IPS-NIHi7 (cell line): ENCODE data around the gene DNMT3L.
A peak's percentile ranks its signal among the peaks of the same experiment; 100 is the strongest.
"Not testable (repeated sequence)": the region's sequence is repeated elsewhere in the genome, so short reads cannot be mapped to it uniquely, and the experiment has no call there.

ENCODE experiments used
- DNase-seq: peaks from one replicate; pipeline ENCODE4 v3.0.0; 2012; ENCODE audit warnings: mixed read lengths; ENCODE audit errors: extremely low spot score

The DNMT3L gene

DNA sequence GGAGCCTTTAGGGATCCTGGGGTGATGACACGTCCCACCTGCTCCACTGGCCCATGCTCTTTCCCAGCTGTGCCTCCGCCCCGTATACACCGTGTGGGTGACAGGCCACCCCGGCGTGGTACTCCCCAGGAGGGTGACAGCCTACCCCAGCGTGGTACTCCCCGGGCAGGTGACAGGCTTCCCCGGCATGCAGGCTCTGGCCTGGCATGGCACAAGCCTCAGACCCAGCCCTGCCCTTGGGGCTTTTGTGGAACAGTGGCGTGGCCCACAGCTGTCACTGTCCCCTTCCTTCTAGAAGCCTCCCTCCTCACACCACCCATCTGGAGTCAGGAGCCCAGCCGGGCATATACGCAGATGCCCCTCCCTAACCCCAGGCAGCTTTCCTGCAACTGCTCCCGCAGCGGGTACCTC, 33.5 kb upstream of the DNMT3L start:
- DNase-seq = no peak

DNA sequence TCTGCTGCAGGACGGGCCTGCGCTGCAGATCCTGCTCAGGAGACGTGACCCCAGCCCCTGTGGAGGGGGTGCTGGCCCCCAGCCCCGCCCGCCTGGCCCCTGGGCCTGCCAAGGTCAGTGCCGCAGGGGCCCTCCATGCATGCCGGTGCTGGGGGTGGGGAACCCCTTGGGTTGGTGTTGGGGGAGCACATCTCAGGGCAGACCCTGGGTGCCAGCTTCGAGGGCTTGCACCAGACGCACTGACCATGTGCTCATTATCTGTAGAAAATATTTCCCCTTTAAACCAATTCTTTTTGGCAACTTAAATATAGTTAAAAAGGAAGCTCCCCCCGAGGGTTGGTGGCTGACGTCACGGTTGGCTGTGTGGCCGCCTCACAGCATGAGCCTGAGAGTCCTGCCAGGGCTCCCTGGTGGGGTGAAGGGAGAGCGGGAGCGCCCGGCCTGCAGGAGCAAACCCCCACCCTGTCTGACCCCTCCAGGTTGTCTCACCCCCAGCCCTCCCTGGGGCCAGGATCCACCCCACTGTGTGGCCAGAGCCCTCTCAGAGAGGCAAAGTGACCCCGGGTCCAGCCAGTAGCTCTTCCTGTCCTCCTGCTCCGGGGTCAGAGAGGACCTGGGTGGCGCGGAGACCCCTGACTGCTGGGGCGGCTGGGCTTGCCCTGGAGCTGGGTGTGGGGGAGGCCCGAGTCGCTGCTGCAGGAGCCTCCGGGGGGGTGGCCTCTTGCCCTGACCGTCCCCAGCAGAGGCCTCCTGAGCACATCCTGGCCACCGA, 32.9 kb upstream of the DNMT3L start:
- DNase-seq = no peak

DNA sequence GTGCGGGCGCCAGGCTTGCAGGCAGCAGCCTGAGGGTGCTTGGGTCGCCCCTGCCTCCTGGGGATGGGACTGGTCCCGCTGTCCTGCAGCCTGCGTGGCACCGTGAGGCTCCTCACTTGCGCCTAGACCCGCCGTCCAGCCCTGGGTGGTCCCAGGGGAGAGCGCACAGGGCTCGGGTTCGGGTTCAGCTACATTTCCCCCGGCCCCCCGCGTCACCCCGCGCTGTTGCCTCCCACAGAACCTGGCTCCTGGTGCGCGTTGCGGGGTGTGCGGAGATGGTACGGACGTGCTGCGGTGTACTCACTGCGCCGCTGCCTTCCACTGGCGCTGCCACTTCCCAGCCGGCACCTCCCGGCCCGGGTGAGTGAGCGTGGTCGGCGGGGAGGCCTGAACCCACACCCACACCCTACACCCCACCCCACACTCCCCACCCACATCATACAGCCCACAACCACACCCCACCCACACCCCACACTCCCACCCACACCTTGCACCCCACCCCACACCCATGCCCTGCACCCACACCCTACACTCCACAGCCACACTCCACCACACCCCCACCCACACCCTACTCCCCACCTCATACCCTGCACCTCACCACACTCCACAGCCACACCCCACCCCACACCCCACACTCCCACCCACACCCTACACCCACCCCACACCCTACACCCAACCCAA, 32.0 kb upstream of the DNMT3L start:
- DNase-seq = no peak

DNA sequence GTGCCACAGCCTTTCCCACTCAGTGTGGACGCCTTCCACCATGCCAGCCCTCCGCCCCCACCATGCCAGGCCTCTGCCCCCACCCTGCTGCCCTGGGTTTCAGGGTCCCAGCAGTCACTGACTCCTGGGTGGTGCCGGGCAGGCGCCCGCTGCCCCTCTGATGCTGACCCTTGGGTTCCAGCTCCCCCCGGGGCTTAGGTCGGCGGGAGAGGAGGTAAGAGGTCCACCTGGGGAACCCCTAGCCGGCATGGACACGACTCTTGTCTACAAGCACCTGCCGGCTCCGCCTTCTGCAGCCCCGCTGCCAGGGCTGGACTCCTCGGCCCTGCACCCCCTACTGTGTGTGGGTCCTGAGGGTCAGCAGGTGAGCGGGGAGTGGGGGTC, 31.1 kb upstream of the DNMT3L start:
- no peak for DNase-seq

DNA sequence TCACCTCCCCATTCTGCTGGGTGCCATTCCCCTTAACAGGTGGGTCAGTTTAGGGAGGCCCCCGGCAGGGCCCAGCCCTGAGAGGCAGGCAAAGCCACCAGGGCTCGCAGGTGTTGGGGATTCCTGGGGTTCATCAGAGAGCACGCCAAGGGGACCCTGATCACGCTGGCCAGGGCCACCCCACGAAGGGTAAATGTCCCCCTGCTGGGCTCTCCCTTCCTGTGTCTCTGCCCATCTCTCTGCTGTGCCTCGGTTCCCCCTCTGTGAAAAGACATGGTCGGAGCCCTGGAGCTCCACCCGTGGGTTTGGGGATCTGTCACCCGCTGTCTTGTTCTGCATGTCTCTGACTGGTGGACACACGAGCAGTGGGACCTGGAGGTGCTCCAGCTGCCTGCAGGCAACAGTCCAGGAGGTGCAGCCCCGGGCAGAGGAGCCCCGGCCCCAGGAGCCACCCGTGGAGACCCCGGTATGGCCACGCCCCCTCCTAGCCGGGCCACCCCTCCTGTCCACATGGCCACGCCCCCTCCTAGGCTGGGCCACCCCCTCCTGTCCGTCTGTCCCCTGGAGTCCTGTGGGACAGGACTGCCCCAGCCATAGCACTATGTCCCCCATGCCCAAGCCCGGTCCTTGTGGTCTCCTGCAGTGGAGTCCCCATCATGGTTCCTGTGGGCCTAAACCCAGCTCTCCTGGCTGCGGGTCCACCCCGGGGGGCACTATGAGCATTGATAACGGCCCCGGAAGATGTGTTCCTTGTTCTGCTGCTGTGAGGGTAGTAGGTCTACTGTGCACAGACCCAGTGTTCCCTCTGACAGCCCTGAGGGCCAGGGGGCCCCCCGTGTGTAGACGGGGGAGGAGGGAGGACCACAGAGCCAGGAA, 30.5 kb upstream of the DNMT3L start:
- DNase-seq = peak; percentile 76

DNA sequence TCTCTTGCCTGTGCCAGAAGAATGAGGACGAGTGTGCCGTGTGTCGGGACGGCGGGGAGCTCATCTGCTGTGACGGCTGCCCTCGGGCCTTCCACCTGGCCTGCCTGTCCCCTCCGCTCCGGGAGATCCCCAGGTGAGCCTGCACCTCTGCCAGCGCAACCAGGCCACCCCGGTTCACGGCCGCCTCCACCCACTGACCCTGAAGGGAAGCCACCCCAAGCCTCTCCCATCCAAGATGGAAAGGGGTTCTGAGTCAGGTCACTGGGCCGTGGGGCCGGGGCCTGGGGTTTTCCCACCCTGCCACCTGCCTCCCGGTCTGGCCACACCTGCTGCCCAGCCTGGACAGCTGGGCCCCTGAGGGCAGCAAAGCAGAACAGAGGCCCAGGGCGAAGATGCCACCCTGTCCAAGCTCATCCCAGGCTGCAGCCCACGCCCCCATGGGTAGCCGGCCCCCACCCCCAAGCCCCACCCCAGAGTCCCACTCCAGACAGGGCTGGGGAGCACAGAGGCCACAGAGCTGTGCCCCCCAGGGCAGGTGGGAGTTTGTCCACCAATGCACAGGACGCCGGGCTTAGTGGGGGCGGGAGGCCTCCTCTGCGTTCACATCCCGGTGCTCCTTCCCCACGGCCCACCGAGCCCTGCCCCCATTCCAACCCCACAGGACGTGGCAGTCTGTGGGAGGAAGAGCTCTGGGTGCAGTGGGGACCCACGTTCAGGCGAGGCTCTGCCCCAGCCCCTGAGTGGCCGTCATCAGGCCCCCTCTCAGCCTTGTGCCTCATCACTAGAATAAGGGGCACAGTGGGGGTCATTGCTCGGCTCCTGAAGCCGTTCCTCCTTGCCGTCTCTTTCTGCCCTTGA, 29.6 kb upstream of the DNMT3L start:
- DNase-seq = no peak

DNA sequence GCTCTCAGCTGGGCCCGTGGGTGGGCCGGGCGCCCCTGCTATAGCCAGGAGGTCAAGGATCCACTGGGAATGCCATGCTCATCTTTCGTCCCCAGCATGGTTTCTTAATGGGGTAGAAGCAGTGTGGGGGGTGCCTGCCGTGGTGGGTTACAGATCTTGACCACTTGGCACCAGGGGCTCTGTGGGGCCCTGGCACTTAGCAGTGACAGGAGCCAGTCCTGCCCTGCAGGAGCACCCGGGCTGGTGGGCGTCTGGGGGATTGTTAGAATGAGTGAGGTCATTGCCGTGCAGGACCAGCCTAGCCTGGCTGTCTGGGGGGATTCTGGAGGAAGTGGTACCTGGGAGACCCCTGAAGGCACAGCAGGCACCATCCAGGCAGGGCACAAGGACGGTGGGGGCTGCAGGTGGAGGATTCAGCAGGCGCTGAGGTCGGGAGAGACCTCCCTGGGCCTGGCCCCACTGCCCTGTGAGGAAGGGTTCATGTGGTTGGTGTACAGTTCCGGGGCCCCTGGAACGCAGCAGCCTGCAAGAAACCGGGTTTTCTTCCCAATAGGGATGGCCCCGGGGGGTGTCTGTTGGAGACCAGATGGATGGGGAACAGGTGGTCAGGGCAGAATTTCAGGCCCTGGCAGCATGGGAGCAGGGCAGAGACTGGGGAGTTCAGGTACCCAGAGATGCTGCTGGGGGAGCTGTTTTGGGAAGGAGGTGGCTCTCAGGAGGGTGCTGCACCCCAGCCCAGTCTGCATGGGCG, 28.8 kb upstream of the DNMT3L start:
- no peak for DNase-seq

DNA sequence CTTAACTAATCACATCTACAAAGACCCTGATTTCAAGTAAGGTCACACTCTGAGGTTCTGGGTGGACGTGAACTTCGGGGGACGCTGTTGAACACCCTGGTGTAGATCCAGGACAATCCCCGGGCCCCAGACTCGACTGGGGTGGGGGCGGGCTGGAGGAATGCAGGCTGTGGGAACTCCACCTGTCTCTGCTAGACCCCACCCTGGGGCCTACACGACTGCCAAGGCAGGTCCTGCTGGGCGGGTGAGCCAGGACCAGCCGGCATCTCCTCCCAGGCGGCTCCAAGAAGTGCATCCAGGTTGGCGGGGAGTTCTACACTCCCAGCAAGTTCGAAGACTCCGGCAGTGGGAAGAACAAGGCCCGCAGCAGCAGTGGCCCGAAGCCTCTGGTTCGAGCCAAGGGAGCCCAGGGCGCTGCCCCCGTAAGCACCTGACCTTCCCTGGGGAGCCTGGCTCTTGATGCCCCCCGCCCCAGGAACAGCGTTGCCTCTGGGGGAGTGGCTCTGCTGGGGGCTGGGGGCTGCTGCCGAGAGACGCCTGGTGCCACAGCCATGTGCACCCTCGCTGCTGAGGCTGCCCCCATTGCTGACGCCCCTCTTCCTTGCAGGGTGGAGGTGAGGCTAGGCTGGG, 27.8 kb upstream of the DNMT3L start:
- DNase-seq = no peak

DNA sequence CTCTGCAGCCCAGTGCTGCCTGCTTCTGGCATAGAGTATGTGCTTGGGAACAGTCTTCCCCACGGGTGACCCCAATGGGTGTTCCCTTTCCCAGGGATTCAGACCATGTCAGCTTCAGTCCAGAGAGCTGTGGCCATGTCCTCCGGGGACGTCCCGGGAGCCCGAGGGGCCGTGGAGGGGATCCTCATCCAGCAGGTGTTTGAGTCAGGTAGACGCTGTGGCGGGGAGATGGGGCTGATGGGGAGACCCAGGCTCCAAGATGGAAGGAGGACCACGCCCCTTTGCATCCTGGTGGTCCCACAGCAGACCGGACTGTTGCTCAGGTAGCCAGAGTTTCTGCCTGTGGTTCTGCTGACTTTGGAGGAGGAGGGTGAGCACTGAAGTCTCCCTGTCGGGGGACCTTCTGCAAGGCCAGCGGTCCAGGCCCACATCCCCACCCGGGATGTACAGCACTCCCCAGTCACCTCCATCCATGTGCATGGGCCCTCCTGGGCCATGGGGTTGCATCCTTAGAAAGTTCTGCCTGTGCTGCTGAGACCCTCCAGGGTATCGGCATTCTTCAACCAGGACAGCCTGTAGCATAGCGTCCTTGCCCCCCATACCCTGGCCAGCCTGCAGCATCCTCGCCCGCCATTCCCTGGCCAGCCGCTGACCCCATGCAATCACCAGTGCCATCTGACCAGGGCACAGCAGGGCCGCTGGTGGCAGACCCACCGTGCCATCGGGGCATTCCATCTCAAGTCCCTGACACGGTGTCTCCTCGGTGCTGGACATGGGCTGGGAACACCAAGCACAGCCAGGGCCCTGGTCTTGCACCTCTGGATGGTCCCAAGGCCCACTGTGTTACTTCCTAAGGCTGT, 26.8 kb upstream of the DNMT3L start:
- DNase-seq = no peak

DNA sequence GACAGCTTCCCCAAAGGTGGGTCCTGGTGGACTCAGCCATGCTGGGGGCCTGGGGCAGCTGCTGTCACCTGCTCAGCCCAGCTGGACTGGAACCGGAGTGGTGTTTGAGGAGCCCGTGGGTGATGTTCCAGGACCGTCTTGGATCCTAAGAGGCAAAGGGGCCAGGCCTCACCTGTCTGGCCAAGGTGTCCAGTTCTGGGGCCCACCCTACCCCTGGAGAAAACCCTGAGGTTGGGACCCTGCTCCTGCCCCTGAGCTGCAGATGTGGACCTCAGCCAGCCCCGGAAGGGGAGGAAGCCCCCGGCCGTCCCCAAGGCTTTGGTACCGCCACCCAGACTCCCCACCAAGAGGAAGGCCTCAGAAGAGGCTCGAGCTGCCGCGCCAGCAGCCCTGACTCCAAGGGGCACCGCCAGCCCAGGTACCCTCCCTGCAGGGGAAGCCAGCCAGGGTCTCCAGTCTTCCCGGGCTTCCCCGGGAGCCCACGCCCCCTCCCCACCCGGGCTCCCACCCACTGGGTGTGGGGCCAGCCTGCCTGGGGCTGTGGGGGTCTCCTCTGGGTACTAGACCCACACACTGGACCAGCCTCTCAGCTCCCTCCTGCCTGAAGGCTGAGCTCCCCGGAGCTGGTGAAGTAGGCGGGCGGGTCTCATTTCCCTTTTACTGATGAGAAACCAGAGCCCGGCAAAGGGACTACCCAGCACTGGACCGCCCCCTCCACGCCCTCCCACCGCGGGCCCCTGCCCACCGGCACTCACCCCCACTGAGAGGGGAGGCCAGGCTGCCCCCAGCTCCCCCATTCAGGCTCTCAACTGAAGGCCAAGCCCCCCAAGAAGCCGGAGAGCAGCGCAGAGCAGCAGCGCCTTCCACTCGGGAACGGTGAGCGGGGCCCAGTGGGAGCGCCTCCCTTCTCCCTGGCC, 25.3 kb upstream of the DNMT3L start:
- DNase-seq = no peak

DNA sequence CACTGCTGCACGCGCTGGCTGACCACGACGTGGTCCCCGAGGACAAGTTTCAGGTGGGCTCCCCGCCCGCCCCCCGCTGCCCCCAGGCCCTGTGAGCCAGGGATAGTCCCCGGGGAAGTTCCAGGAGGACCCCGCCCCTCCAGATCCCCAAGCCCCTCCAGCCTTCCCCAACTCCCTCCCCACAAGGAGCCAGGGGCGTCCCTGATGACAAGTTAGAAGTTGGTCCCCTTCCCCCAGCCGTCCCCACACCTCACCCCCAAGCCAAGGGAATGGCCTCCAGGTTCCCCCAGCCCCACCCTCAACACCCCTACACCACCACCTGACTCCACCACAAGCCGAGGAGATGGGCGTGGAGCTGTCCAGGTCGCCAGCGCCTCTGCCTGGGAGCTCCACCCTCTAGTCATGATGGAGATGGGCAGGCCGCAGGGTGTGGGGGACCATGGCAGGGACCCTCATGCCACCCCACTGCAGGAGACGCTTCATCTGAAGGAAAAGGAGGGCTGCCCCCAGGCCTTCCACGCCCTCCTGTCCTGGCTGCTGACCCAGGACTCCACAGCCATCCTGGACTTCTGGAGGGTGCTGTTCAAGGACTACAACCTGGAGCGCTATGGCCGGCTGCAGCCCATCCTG, 24.5 kb upstream of the DNMT3L start:
- DNase-seq = no peak

DNA sequence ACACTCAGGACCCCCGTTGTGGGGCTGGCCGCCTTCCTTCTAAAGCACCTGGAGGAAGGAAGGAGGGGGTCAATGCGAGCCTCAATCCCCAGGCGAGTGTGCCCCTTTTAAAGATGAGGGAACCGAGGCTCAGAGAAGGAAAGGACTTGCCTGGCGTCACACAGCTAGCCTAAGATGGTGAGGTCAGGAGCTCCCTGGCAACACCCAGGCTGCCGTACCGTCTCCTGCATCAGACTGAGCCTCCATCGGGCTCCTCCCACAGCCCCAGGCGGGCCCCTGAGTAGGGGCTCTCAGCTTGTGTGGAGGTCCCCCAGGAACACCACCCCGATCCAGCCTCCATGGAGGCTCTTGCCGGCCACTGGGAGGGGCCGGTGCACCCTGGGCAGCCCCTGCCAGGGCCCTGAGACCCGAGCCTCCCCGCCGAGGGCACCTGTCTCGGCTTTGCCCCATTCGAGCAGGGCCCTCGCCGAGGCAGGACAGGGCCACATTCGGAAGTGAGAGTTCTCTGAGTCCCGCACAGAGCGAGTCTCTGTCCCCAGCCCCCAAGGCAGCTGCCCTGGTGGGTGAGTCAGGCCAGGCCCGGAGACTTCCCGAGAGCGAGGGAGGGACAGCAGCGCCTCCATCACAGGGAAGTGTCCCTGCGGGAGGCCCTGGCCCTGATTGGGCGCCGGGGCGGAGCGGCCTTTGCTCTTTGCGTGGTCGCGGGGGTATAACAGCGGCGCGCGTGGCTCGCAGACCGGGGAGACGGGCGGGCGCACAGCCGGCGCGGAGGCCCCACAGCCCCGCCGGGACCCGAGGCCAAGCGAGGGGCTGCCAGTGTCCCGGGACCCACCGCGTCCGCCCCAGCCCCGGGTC, 23.7 kb upstream of the DNMT3L start, which contains the start of gene AIRE:
AIRE (plus strand) TSS at position 739 of the 855 bp plus-strand sequence. CDS start 131 bp downstream, outside the sequence.
- peak; percentile 63 for DNase-seq

DNA sequence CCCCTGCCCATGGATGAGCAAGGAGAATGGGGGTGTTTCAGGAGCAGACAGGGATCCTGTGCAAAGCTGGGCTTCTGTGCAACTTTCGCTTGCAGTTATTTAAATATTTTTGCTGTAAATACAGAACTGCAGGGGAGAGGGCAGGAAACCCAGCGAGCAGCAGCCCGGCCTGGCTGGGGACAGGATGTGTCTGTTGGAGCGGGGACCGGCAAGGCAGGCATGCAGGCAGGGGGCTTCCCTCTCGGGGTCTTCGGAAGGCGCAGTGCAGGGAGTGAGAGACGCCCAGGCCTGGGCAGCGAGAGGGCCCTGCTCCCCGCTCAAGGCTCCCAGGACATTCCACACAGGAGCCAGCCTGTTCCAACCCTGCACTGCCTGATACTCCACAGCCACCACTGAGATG, 22.3 kb upstream of the DNMT3L start:
- no peak for DNase-seq

DNA sequence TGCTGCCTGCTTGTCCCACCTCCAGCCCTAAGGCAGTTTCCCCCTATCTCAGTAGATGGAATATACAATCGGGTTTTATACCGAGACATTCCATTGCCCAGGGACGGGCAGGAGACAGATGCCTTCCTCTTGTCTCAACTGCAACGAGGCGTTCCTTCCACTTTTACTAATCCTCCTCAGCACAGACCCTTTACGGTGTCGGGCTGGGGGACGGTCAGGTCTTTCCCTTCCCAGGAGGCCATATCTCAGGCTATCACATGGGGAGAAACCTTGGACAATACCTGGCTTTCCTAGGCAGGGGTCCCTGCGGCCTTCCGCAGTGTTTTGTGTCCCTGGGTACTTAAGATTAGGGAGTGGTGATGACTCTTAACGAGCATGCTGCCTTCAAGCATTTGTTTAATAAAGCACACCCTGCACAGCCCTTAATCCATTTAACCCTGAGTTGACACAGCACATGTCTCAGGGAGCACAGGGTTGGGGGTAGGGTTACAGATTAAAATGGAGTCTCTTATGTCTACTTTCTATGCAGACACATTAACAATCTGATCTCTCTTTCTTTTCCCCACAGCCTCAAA, 21.6 kb upstream of the DNMT3L start:
- not testable (repeated sequence) for DNase-seq

DNA sequence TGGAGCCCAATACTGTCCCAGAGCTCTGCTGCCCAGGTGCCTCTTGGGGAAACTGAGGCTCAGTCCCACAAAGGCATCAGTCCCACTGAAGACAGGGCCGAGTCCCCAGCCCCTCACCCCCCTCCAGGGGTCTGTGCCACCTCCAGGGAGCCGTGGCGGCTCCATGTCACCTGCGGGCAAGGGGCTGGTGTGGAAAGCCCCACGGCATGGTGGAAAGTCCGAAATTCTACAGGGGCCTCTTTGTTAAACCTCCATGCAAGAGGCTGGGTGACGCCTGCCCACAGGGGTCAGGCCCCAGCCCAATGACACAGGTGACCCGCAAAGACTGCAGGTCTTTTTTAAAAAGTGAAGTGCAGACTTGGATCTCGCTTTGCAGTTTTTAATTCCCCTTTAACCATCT, 20.7 kb upstream of the DNMT3L start:
- DNase-seq = no peak

DNA sequence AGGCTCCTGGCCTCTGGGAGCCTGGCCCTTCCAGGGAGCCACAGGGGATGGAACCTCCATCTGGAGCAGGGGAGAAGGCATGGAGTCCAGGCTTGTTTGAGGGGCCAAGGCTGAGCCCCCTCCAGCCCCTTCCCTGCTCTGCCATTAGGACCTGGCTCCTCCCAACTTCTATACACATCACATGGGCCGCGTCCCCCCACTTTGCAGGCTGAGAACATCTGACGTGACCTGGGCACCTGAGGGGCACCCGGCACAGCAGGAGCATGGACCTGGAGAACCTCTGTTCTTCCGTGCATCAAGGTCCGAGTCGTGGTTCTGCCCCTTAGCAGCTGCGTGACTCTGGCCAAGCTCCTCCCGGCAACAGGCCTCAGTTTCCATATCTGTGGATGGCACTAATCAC, 20.1 kb upstream of the DNMT3L start:
- no peak for DNase-seq
